DOHH2 (cell line): Measurements from ENCODE around the gene OR9Q2.

Experiments used
- H3F3A ChIP-seq: fragments of 200-600 bp; sonication (generic), shearing (Covaris generic); 2 replicates; pipeline ENCODE4 v1.6.0; 2016; ENCODE audit warnings: antibody characterized with exemption, mild to moderate bottlenecking; ENCODE audit not compliant: control insufficient read depth, insufficient read depth
- H3K27ac ChIP-seq: fragments of 200-600 bp; sonication (generic); 2 replicates; pipeline ENCODE4 v1.5.1; 2014; ENCODE audit warnings: low read depth, mild to moderate bottlenecking, low read length, moderate library complexity
- H3K27me3 ChIP-seq: fragments of 200-600 bp; sonication (generic); 2 replicates; pipeline ENCODE4 v1.6.1; 2014; ENCODE audit warnings: mild to moderate bottlenecking, low read length, mixed read lengths; ENCODE audit not compliant: control insufficient read depth
- H3K36me3 ChIP-seq: fragments of 200-600 bp; sonication (generic); 2 replicates; pipeline ENCODE4 v1.6.1; 2014; ENCODE audit warnings: mild to moderate bottlenecking, low read length, moderate library complexity, mixed read lengths; ENCODE audit not compliant: control insufficient read depth
- H3K4me1 ChIP-seq: fragments of 200-600 bp; sonication (generic); 2 replicates; pipeline ENCODE4 v1.6.1; 2014; ENCODE audit warnings: mild to moderate bottlenecking, low read length, mixed read lengths; ENCODE audit not compliant: control insufficient read depth
- H3K4me2 ChIP-seq: fragments of 200-600 bp; sonication (generic); 2 replicates; pipeline ENCODE4 v1.6.0; 2014; ENCODE audit warnings: mild to moderate bottlenecking, low read length, moderate library complexity
- H3K4me3 ChIP-seq: fragments of 200-600 bp; sonication (generic); 2 replicates; pipeline ENCODE4 v1.5.1; 2014; ENCODE audit warnings: mild to moderate bottlenecking, low read length, mixed read lengths
- H3K79me2 ChIP-seq: fragments of 200-600 bp; sonication (generic); 2 replicates; pipeline ENCODE4 v1.6.1; 2014; ENCODE audit warnings: mild to moderate bottlenecking, low read length, mixed read lengths; ENCODE audit not compliant: control insufficient read depth
- H3K9me2 ChIP-seq: fragments of 200-600 bp; sonication (generic); replicated peaks from 2 replicates; pipeline ENCODE4 v1.6.1; 2014; ENCODE audit warnings: mild to moderate bottlenecking, low read length, mixed read lengths; ENCODE audit not compliant: control insufficient read depth
- H3K9me3 ChIP-seq: fragments of 200-600 bp; sonication (generic); 2 replicates; pipeline ENCODE4 v1.6.1; 2014; ENCODE audit warnings: antibody characterized with exemption, low read length, mixed read lengths; ENCODE audit not compliant: control insufficient read depth, insufficient read depth
- H4K20me1 ChIP-seq: fragments of 200-600 bp; sonication (generic); 2 replicates; pipeline ENCODE4 v1.6.0; 2014; ENCODE audit warnings: low read depth, mild to moderate bottlenecking, antibody characterized with exemption, low read length, moderate library complexity; ENCODE audit not compliant: control insufficient read depth, insufficient read depth
- CTCF ChIP-seq: fragments of 200-600 bp; sonication (generic); IDR thresholded peaks from one replicate; pipeline ENCODE4 v1.5.1; 2014; ENCODE audit warnings: antibody characterized with exemption, mild to moderate bottlenecking, low read depth, low read length; ENCODE audit not compliant: poor library complexity, severe bottlenecking
- EZH2phosphoT487 ChIP-seq: fragments of 200-600 bp; sonication (generic); IDR thresholded peaks from 2 replicates; pipeline ENCODE4 v1.6.1; 2017; ENCODE audit warnings: borderline replicate concordance, mild to moderate bottlenecking, antibody characterized with exemption, low read length, moderate library complexity, mixed read lengths

Gene OR9Q2

DNA sequence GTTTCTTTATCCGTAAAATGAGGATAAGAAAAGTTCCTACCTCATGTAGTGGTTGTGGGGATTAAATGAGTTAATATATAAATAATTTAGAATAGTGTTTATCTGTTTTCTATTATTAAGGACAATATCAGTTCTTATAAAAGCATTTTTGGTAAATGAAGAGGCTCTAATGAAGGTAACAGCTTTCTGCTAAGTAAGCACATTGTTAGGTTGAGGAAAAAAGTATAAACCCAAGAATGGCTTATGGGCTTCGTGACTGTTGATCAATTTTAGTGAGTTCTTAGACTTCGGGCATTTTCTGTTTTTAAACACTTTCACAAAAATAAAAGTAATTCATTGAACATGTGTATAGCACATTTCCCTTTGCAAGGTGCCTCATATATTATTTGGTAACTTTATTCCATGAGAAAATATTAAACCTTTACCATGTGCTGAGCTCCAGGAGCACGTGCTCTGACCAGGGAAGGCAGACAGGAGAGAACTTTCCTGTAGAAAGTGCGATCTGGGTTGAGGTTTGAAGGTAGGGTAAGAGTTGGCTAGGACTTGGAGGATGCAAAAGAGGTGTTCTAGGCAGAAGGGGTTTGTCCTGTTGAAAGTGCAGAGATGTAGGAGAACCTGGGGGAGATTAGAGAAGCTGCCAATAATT, 11.3 kb upstream of the OR9Q2 start:
- H3K4me2 ChIP-seq: no peak overlapping the region
- no peaks in the 10 kb centered on the region for H3K9me2 ChIP-seq
- no peaks in the 10 kb centered on the region for H3K36me3 ChIP-seq
- no peaks in the 10 kb centered on the region for H4K20me1 ChIP-seq
- no peaks in the 10 kb centered on the region for H3K79me2 ChIP-seq
- H3F3A ChIP-seq: no peaks in the 10 kb centered on the region
- H3K4me1 ChIP-seq: no peaks in the 10 kb centered on the region
- TF ChIP-seq CTCF: no peak
- H3K9me3 ChIP-seq: no peaks in the 10 kb centered on the region
- no peak overlapping the region for H3K4me3 ChIP-seq
- H3K27ac ChIP-seq: no peak overlapping the region
- H3K27me3 ChIP-seq: no peaks in the 10 kb centered on the region

DNA sequence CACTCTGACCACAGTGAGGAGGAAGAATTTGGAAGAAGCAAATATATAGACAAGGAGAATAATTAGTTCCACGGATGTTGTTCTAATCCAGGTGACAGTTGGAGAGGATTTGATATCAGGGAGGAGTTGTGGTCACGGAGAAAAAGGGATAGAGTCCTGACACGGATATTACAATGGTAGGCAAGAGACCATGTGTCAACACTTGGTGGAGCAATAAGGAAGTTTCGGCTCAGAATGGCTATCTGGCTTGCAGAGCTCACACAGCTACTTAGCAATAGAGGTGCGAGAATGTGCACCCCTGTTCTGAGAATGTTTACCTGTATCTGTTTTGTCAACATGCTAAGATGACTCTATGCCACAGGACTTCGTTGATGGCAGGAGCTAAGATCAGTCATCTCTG, 10.4 kb upstream of the OR9Q2 start:
- no peak for TF ChIP-seq CTCF
- no peak for TF ChIP-seq EZH2phosphoT487
- Histone ChIP-seq H3K9me3 (no peaks in the 10 kb centered on the region), H3K79me2 (no peaks in the 10 kb centered on the region)

DNA sequence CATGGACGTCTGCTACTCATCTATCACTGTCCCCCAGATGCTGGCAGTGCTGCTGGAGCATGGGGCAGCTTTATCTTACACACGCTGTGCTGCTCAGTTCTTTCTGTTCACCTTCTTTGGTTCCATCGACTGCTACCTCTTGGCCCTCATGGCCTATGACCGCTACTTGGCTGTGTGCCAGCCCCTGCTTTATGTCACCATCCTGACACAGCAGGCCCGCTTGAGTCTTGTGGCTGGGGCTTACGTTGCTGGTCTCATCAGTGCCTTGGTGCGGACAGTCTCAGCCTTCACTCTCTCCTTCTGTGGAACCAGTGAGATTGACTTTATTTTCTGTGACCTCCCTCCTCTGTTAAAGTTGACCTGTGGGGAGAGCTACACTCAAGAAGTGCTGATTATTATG, 9.2 kb upstream of the OR9Q2 start:
- TF ChIP-seq EZH2phosphoT487: no peak
- TF ChIP-seq CTCF: no peak
- H3K9me3 ChIP-seq: no peaks in the 10 kb centered on the region
- no peak overlapping the region for H3K4me2 ChIP-seq
- no peak overlapping the region for H3K27ac ChIP-seq
- H3K9me2 ChIP-seq: no peaks in the 10 kb centered on the region
- no peaks in the 10 kb centered on the region for H3K36me3 ChIP-seq
- H3K79me2 ChIP-seq: no peaks in the 10 kb centered on the region
- no peaks in the 10 kb centered on the region for H3F3A ChIP-seq
- H3K27me3 ChIP-seq: no peaks in the 10 kb centered on the region
- H3K4me3 ChIP-seq: no peak overlapping the region
- H3K4me1 ChIP-seq: no peaks in the 10 kb centered on the region
- no peaks in the 10 kb centered on the region for H4K20me1 ChIP-seq

More for the DNA sequence above, 10.4 kb upstream of the OR9Q2 start:
- Histone ChIP-seq H3K4me1 (no peaks in the 10 kb centered on the region), H3F3A (no peaks in the 10 kb centered on the region), H3K27me3 (no peaks in the 10 kb centered on the region), H3K9me2 (no peaks in the 10 kb centered on the region), H3K4me2 (no peak overlapping the region), H3K4me3 (no peak overlapping the region), H4K20me1 (no peaks in the 10 kb centered on the region), H3K36me3 (no peaks in the 10 kb centered on the region), H3K27ac (no peak overlapping the region)
